ENCODE data around the gene CBX1.

DNA sequence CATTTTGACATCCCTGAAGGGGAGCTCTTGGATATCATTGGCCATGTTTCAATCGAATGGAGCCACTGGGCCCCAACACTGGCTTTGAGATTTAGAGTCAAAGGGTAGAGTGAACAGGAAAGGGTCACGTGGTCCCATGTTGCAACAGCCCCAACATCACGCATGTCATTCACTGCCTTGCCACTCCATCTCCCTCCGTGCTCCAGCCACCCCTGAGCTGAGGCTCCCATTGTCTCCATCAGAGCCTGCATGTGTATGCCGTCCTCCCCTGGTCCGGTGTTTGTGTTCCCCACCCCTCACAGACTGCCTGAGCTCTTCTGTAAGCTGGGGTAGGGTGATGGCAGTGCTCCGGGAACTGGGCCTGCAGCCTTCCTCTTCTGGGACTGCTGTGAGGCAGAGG is 41.0 kb downstream of the CBX1 start:
- TF ChIP-seq GATA2 (IDR thresholded peaks at IDR 0.05; ENCODE audit: low read depth, low read length) (no peak), GATA3 (IDR thresholded peaks at IDR 0.05; ENCODE audit: low read depth, low read length) (no peak)

All from SH-SY5Y (cell line).